Osteocyte (in vitro differentiated cells): Measurements from ENCODE around the gene NAT9. TPM values are rescaled to one million over a fixed set of nuclear protein-coding genes. Genes with fewer than 3 reads are reported as not detected.

Experiments
- DNase-seq: peaks from one replicate; pipeline ENCODE4 v3.0.0; 2021; ENCODE audit warnings: mixed read lengths; ENCODE audit not compliant: unreplicated experiment; ENCODE audit errors: extremely low spot score
- H3K27ac Mint-ChIP-seq: one replicate; pipeline ENCODE4 v1.8.0; 2021; ENCODE audit warnings: mild to moderate bottlenecking, mixed read lengths; ENCODE audit not compliant: unreplicated experiment
- H3K27me3 Mint-ChIP-seq: one replicate; pipeline ENCODE4 v1.8.0; 2021; ENCODE audit warnings: mixed read lengths; ENCODE audit not compliant: unreplicated experiment
- H3K36me3 Mint-ChIP-seq: one replicate; pipeline ENCODE4 v1.8.0; 2021; ENCODE audit warnings: mixed read lengths; ENCODE audit not compliant: unreplicated experiment
- H3K4me1 Mint-ChIP-seq: one replicate; pipeline ENCODE4 v1.8.0; 2021; ENCODE audit warnings: mixed read lengths; ENCODE audit not compliant: unreplicated experiment
- H3K4me3 Mint-ChIP-seq: one replicate; pipeline ENCODE4 v1.8.0; 2021; ENCODE audit warnings: mild to moderate bottlenecking, moderate library complexity, mixed read lengths; ENCODE audit not compliant: unreplicated experiment
- H3K9me3 Mint-ChIP-seq: one replicate; pipeline ENCODE4 v1.8.0; 2021; ENCODE audit warnings: mixed read lengths; ENCODE audit not compliant: unreplicated experiment
- total RNA-seq: library from RNA; stranded (reverse); gene quantifications from 2 replicates; pipeline ENCODE4 v1.2.1, GENCODE V29; 2021
- TF ChIP-seq, protein P1 (sequence below): fragments of 200-600 bp; sonication (generic); IDR thresholded peaks from 2 replicates; pipeline ENCODE4 v1.5.0; 2021; ENCODE audit warnings: antibody characterized with exemption, mild to moderate bottlenecking, moderate library complexity

NAT9 gene
- total RNA-seq, 1 donor from 2014 or later, result 52.5 TPM

GRCh38 chr17:74729866-74730265 lies 46.3 kb downstream of the NAT9 start:
- H3K27me3 Mint-ChIP-seq, result peaks cover 5% of the 10 kb centered on the region
- no peak overlapping the region for H3K27ac Mint-ChIP-seq
- H3K4me1 Mint-ChIP-seq, result no peaks in the 10 kb centered on the region
- no peaks in the 10 kb centered on the region for H3K9me3 Mint-ChIP-seq
- no peaks in the 10 kb centered on the region for H3K36me3 Mint-ChIP-seq
- TF ChIP-seq, protein P1, sequence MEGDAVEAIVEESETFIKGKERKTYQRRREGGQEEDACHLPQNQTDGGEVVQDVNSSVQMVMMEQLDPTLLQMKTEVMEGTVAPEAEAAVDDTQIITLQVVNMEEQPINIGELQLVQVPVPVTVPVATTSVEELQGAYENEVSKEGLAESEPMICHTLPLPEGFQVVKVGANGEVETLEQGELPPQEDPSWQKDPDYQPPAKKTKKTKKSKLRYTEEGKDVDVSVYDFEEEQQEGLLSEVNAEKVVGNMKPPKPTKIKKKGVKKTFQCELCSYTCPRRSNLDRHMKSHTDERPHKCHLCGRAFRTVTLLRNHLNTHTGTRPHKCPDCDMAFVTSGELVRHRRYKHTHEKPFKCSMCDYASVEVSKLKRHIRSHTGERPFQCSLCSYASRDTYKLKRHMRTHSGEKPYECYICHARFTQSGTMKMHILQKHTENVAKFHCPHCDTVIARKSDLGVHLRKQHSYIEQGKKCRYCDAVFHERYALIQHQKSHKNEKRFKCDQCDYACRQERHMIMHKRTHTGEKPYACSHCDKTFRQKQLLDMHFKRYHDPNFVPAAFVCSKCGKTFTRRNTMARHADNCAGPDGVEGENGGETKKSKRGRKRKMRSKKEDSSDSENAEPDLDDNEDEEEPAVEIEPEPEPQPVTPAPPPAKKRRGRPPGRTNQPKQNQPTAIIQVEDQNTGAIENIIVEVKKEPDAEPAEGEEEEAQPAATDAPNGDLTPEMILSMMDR, result no peak
- no peak for DNase-seq
- no peak overlapping the region for H3K4me3 Mint-ChIP-seq

GRCh38 chr17:74729368-74729767 lies 46.8 kb downstream of the NAT9 start:
- no peak for DNase-seq
- no peaks in the 10 kb centered on the region for H3K4me1 Mint-ChIP-seq
- TF ChIP-seq, protein P1, result no peak
- no peaks in the 10 kb centered on the region for H3K36me3 Mint-ChIP-seq
- no peaks in the 10 kb centered on the region for H3K9me3 Mint-ChIP-seq
- H3K27ac Mint-ChIP-seq, result no peak overlapping the region
- H3K27me3 Mint-ChIP-seq, result peaks cover 4% of the 10 kb centered on the region
- H3K4me3 Mint-ChIP-seq, result no peak overlapping the region

DNA sequence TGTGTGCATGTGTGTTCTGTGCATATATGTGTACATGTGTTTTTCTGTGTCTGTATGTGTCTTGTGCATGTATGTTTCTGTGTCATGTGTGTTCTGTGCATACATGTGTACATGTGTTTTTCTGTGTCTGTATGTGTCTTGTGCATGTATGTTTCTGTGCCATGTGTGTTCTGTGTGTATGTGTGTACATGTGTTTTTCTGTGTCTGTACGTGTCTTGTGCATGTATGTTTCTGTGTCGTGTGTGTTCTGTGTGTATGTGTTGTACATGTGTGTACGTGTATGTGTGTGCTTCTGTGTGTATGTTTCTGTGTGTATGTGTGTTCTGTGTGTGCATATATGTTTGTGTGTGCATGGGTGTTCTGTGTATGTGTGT lies 47.5 kb downstream of the NAT9 start:
- H3K4me1 Mint-ChIP-seq, result no peaks in the 10 kb centered on the region
- H3K4me3 Mint-ChIP-seq, result no peak overlapping the region
- no peaks in the 10 kb centered on the region for H3K9me3 Mint-ChIP-seq
- peaks cover 10% of the 10 kb centered on the region for H3K27me3 Mint-ChIP-seq
- DNase-seq, result no peak
- TF ChIP-seq, protein P1, result no peak
- no peaks in the 10 kb centered on the region for H3K36me3 Mint-ChIP-seq
- H3K27ac Mint-ChIP-seq, result no peak overlapping the region

GRCh38 chr17:74728033-74728701 lies 48.0 kb downstream of the NAT9 start:
- DNase-seq, result no peak
- H3K9me3 Mint-ChIP-seq, result no peaks in the 10 kb centered on the region
- TF ChIP-seq, protein P1, result no peak
- H3K4me3 Mint-ChIP-seq, result no peak overlapping the region
- H3K36me3 Mint-ChIP-seq, result no peaks in the 10 kb centered on the region
- no peak overlapping the region for H3K27ac Mint-ChIP-seq
- H3K4me1 Mint-ChIP-seq, result no peaks in the 10 kb centered on the region
- H3K27me3 Mint-ChIP-seq, result peaks cover 10% of the 10 kb centered on the region

- H3K27me3 Mint-ChIP-seq, result peaks cover 21% of the 10 kb centered on the region
- no peaks in the 10 kb centered on the region for H3K36me3 Mint-ChIP-seq
- H3K4me3 Mint-ChIP-seq, result no peak overlapping the region
- no peaks in the 10 kb centered on the region for H3K4me1 Mint-ChIP-seq
- DNase-seq, result no peak
- no peaks in the 10 kb centered on the region for H3K9me3 Mint-ChIP-seq
- TF ChIP-seq, protein P1, result no peak
- no peak overlapping the region for H3K27ac Mint-ChIP-seq
Measured at GRCh38 chr17:74725111-74725510, 51.0 kb downstream of the NAT9 start.
